DMS 273 (cell line): ENCODE measurements around the gene CACNA1C.

ENCODE experiments used
- DNase-seq: peaks from one replicate; lab custom pipeline; 2025; ENCODE audit not compliant: unreplicated experiment; lab: John Stamatoyannopoulos, UW

Gene CACNA1C

GRCh38 chr12:2403221-2403976 lies 350.6 kb downstream of the CACNA1C start:
- DNase-seq = no peak

GRCh38 chr12:2405039-2405438 lies 352.3 kb downstream of the CACNA1C start:
- DNase-seq = no peak

- no peak for DNase-seq
Observed at GRCh38 chr12:2406903-2407302, 354.1 kb downstream of the CACNA1C start.

GRCh38 chr12:2408262-2408661 lies 355.5 kb downstream of the CACNA1C start:
- no peak for DNase-seq

GRCh38 chr12:2409656-2410265 lies 357.0 kb downstream of the CACNA1C start:
- no peak for DNase-seq

- no peak for DNase-seq
Observed at GRCh38 chr12:2410496-2410895, 357.7 kb downstream of the CACNA1C start.

- DNase-seq = no peak
Observed at GRCh38 chr12:2411011-2411410, 358.2 kb downstream of the CACNA1C start.

- no peak for DNase-seq
Observed at GRCh38 chr12:2411616-2412304, 359.0 kb downstream of the CACNA1C start.

GRCh38 chr12:2412305-2412643 lies 359.5 kb downstream of the CACNA1C start:
- DNase-seq = no peak

GRCh38 chr12:2413301-2413700 lies 360.5 kb downstream of the CACNA1C start:
- DNase-seq = no peak

GRCh38 chr12:2413999-2414792 lies 361.4 kb downstream of the CACNA1C start:
- no peak for DNase-seq

GRCh38 chr12:2414810-2415567 lies 362.2 kb downstream of the CACNA1C start:
- DNase-seq = no peak

GRCh38 chr12:2415568-2415944 lies 362.8 kb downstream of the CACNA1C start:
- DNase-seq = no peak

GRCh38 chr12:2416158-2416557 lies 363.4 kb downstream of the CACNA1C start:
- DNase-seq = no peak

- no peak for DNase-seq
Observed at GRCh38 chr12:2417481-2418160, 364.8 kb downstream of the CACNA1C start.

GRCh38 chr12:2418579-2418978 lies 365.8 kb downstream of the CACNA1C start:
- no peak for DNase-seq

- DNase-seq = no peak
Observed at GRCh38 chr12:2422591-2422990, 369.8 kb downstream of the CACNA1C start.

- no peak for DNase-seq
Observed at GRCh38 chr12:2429032-2429431, 376.2 kb downstream of the CACNA1C start.

- DNase-seq = no peak
Observed at GRCh38 chr12:2431810-2432209, 379.0 kb downstream of the CACNA1C start.

GRCh38 chr12:2432856-2433255 lies 380.1 kb downstream of the CACNA1C start:
- DNase-seq = peak; percentile 6
